ENCODE results near the gene TRMT112. TPM values are rescaled to one million over a fixed set of nuclear protein-coding genes. Genes with fewer than 3 reads are reported as not detected.
"Not testable (repeated sequence)": the region's sequence is repeated elsewhere in the genome, so short reads cannot be mapped to it uniquely, and the experiment has no call there.

Gene TRMT112
- polyA plus RNA-seq, 2 of the 4 experiments (the other 2 are of a cell fraction): 363 to 440 TPM

DNA sequence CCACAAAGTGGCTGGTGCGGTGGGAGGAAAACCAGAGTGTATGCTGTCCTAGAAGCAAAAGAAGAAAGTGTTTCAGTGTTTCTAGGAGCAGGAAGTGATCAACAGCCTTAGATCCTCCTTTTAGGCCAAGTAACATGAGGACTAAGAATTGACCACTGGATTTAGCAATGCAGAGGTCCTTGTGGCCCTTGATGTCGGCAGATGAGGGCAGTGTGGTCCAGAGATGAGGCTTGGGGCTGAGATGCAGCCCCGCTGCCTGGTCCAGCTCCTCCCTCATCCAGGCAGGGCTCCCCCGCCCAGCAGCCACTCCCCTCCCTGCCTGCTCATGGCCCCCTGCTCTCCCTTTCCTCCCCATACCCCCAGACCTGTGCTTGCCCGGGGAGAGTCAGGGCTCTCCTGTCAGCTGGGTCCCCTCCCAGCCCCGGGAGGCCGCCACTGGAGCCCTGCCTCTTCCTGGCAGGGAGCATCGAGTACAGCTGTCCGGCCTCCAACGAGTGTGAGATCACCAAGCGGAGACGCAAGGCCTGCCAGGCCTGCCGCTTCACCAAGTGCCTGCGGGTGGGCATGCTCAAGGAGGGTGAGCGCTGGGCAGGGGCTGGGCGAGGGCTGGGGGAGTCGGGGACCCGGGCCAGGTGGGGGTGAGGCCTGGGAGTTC, 3.7 kb downstream of the TRMT112 start:
- ChIA-PET POLR2A (no interaction called here), CTCF (interaction anchor here (0.8 to 20.7 kb wide), 9 partner anchors 8 to 375 kb away, joined by 3 to 996 read pairs (median 6); partner anchors contain the start of genes CCDC88B, ESRRA and RPS6KA4)
- DNase-seq (ENCODE audit: low read depth in 1 of 2, low spot score in 1 of 2) (no peak), FAIRE-seq (no peak), ATAC-seq (no peak)
- no peak overlapping the region for H3K4me3 ChIP-seq
- no peak overlapping the region for H3K4me2 ChIP-seq
- no peak for TF ChIP-seq ZC3H11A (IDR thresholded peaks at IDR 0.05)
- no peaks in the 10 kb centered on the region for H3K9me3 ChIP-seq
- peak overlapping the region in 1 of 2 experiments; percentile 38; a peak in 2 of 6 replicates for H3K27ac ChIP-seq
- peaks cover 6% of the 10 kb centered on the region for H3K4me1 ChIP-seq
- WGBS (ENCODE audit: missing lambda C conversion rate): 90% methylated on average over 17 of the region's 18 CpGs

GRCh38 chr11:64312947-64313346, 4.4 kb downstream of the TRMT112 start:
- Histone ChIP-seq H3K9me3 (no peaks in the 10 kb centered on the region), H3K4me1 (peaks cover 6% of the 10 kb centered on the region), H3K4me3 (no peak overlapping the region), H3K4me2 (no peak overlapping the region), H3K27ac (no peak overlapping the region)
- no peak for TF ChIP-seq ATOH8 (CRISPR knock-in tag; IDR thresholded peaks at IDR 0.05; ENCODE audit: low read depth)
- no peak for TF ChIP-seq ZSCAN20 (CRISPR knock-in tag; IDR thresholded peaks at IDR 0.05)
- no peak for TF ChIP-seq POLR2A (IDR thresholded peaks at IDR 0.05; ENCODE audit: low read length)
- no peak for TF ChIP-seq PHF8 (IDR thresholded peaks at IDR 0.05; ENCODE audit: borderline replicate concordance, low read depth)
- no peak for TF ChIP-seq NR3C1 (IDR thresholded peaks at IDR 0.05)
- TF ChIP-seq ZC3H11A (IDR thresholded peaks at IDR 0.05): no peak
- TF ChIP-seq TP53 (CRISPR knock-in tag; IDR thresholded peaks at IDR 0.05): no peak
- TF ChIP-seq EHMT2 (IDR thresholded peaks at IDR 0.05; ENCODE audit: low read depth): no peak
- ChIA-PET CTCF (interaction anchor here (0.8 to 20.7 kb wide), 6 partner anchors 8 to 376 kb away, joined by 3 to 996 read pairs (median 14); partner anchors contain the start of genes CCDC88B, ESRRA and RPS6KA4), POLR2A (no interaction called here)
- 90% methylated on average over 10 of the region's 10 CpGs for WGBS (ENCODE audit: missing lambda C conversion rate)
- DNase-seq (ENCODE audit: low read depth in 1 of 2, low spot score in 1 of 2) (no peak), ATAC-seq (no peak), FAIRE-seq (no peak)

DNA sequence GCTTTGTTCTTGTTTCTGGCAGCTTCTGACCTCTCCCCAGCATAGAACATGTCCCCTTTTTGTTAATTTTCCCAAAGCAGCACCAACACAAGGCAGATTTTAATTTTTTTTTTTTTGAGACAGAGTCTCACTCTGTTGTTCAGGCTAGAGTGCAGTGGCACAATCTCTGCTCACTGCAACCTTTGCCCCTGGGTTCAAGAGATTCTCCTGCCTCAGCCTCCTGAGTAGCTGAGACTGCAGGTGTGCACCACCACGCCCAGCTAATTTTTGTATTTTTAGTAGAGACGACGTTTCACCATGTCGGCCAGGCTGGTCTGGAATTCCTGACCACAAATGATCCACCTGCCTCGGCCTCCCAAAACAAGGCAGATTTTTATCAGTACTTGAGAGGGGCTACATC, 9.6 kb downstream of the TRMT112 start:
- Histone ChIP-seq H3K4me2 (peak overlapping the region; percentile 99), H3K27ac (peak overlapping the region in 1 of 2 experiments; percentile 94; a peak in 1 of 6 replicates), H3K4me1 (peaks cover 20% of the 10 kb centered on the region)
- WGBS (ENCODE audit: missing lambda C conversion rate): 99% methylated on average over 5 of the region's 5 CpGs
- CTCF ChIA-PET: interaction anchor here (0.7 to 20.7 kb wide), 5 partner anchors 7 to 345 kb away, joined by 3 to 996 read pairs (median 68); partner anchors contain the start of genes CCDC88B, FKBP2, PLCB3 and PPP1R14B
- H3K9me3 ChIP-seq; ATAC-seq; H3K4me3 ChIP-seq; DNase-seq (ENCODE audit: low read depth in 1 of 2, low spot score in 1 of 2); FAIRE-seq: not testable (repeated sequence)
- POLR2A ChIA-PET: interaction anchor here (1.0 kb wide), 1 partner anchor 9 kb away, joined by 4 read pairs; no protein-coding TSS in a partner anchor

DNA sequence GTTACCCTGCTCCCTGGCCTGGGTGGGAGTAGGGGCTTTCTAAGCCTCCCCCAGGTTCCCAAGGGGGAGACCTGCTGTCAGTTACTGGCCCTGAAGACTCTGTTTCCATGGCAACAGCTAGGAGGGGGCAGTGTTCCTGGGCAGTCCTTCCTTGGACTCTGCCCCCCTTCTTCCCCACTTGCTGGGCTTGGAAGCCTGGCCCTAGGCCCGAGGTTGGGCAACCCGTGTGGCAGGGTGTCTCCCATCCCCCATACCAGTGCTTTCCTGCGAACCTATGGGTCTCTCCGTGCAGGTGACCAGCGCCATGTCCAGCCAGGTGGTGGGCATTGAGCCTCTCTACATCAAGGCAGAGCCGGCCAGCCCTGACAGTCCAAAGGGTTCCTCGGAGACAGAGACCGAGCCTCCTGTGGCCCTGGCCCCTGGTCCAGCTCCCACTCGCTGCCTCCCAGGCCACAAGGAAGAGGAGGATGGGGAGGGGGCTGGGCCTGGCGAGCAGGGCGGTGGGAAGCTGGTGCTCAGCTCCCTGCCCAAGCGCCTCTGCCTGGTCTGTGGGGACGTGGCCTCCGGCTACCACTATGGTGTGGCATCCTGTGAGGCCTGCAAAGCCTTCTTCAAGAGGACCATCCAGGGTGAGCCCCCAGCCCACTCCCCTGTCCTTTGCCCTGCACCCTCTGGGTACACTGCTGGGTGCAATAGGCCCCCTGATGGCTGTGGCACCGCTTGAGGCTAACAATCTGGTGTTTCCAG, 10.3 kb downstream of the TRMT112 start:
- FAIRE-seq: no peak
- 78% methylated on average over 14 of the region's 15 CpGs for WGBS (ENCODE audit: missing lambda C conversion rate)

DNA sequence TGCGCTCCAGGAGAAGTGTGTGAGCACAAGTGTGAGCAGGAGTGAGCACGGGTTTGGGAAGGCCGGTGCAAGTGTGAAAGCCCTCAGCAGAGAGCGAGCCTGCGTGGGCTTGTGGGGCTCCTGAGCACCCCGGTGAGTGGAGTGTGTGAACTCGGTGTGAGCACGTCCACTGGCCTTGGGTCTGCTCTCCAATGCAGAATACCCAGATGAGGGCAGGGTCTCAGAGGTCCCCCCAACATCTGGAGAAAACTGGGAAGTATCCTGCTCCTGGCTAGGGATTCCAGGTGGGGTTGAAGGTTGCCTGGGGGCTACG, 10.8 kb downstream of the TRMT112 start:
- no peak for FAIRE-seq
- peak overlapping the region; percentile 85 to 94 for H3K27ac ChIP-seq
- peaks cover 20% of the 10 kb centered on the region for H3K4me1 ChIP-seq
- H3K4me2 ChIP-seq: peak overlapping the region; percentile 99
- DNase-seq (ENCODE audit: low read depth in 1 of 2, low spot score in 1 of 2): no peak
- POLR2A ChIA-PET: interaction anchor here (1.0 to 1.2 kb wide), 2 partner anchors 25 to 48 kb away, joined by 3 read pairs; no protein-coding TSS in a partner anchor
- ATAC-seq: no peak
- H3K4me3 ChIP-seq: peak overlapping the region; percentile 73
- CTCF ChIA-PET: interaction anchor here (1.3 to 20.7 kb wide), 5 partner anchors 9 to 60 kb away, joined by 4 to 996 read pairs (median 206); partner anchors contain the start of genes BAD, CCDC88B, FKBP2 and GPR137
- TF ChIP-seq MAZ (IDR thresholded peaks at IDR 0.05; ENCODE audit: borderline replicate concordance, low read depth, low read length) (no peak), ATOH8 (CRISPR knock-in tag; IDR thresholded peaks at IDR 0.05; ENCODE audit: low read depth) (no peak), FOSL2 (IDR thresholded peaks at IDR 0.05) (no peak), FOSL2 (CRISPR knock-in tag; IDR thresholded peaks at IDR 0.05) (no peak), SREBF2 (IDR thresholded peaks at IDR 0.05) (no peak), EP300 (IDR thresholded peaks at IDR 0.05) (no peak), BCL3 (IDR thresholded peaks at IDR 0.05) (no peak)
- H3K9me3 ChIP-seq: no peaks in the 10 kb centered on the region
- 17% methylated on average over 9 of the region's 9 CpGs for WGBS (ENCODE audit: missing lambda C conversion rate)

More for the DNA sequence above, 10.3 kb downstream of the TRMT112 start:
- ChIA-PET POLR2A (interaction anchor here (1.0 to 1.2 kb wide), 2 partner anchors 25 to 48 kb away, joined by 3 read pairs; no protein-coding TSS in a partner anchor), CTCF (interaction anchor here (0.7 to 20.7 kb wide), 7 partner anchors 8 to 346 kb away, joined by 3 to 996 read pairs (median 68); partner anchors contain the start of genes BAD, CCDC88B, FKBP2 and GPR137)
- TF ChIP-seq RCOR1 (IDR thresholded peaks at IDR 0.05; ENCODE audit: low read depth, low read length) (no peak), CEBPB (IDR thresholded peaks at IDR 0.05) (peak in 1 of 2 experiments; percentile 32; a peak in 1 of 4 replicates)
- TF ChIP-seq, protein P1, sequence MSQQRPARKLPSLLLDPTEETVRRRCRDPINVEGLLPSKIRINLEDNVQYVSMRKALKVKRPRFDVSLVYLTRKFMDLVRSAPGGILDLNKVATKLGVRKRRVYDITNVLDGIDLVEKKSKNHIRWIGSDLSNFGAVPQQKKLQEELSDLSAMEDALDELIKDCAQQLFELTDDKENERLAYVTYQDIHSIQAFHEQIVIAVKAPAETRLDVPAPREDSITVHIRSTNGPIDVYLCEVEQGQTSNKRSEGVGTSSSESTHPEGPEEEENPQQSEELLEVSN (IDR thresholded peaks at IDR 0.05; ENCODE audit: borderline replicate concordance, low read depth): no peak
- Histone ChIP-seq H3K4me2 (peak overlapping the region; percentile 99), H3K4me1 (peaks cover 20% of the 10 kb centered on the region), H3K4me3 (peak overlapping the region; percentile 73), H3K27ac (peak overlapping the region; percentile 85 to 94), H3K9me3 (no peaks in the 10 kb centered on the region)
- ATAC-seq: no peak
- peak; percentile 18 to 46 for DNase-seq (ENCODE audit: low read depth in 1 of 2, low spot score in 1 of 2)

All from A549 (cell line).